H1 (cell line): ENCODE measurements around the gene TNNC1. TPM values are rescaled to one million over a fixed set of nuclear protein-coding genes. Genes with fewer than 3 reads are reported as not detected.

Experiments used
- CTCF ChIA-PET: fragments of 300-600 bp; sonication (Branson Sonifier 250); formaldehyde crosslinking; loops from one replicate; lab custom pipeline; 2021; ENCODE audit not compliant: partially characterized antibody; lab: Charles Lee
- POLR2A ChIA-PET: fragments of 300-600 bp; sonication (Branson Sonifier 250); formaldehyde crosslinking; loops from one replicate; lab custom pipeline; 2021; ENCODE audit warnings: inconsistent platforms; ENCODE audit not compliant: partially characterized antibody; lab: Charles Lee
- DNase-seq, 2 experiments: peaks; one replicate each; pipeline versions ENCODE4 v3.0.0 to v3.0.0-alpha.2; 2010 to 2022; ENCODE audit warnings: low spot score in 2 of 2, low read depth in 1 of 2, mixed read lengths in 1 of 2
- FAIRE-seq: peaks from 2 replicates; lab custom pipeline; 2011; peaks lifted over from hg19 to GRCh38; lab: Jason Lieb, UNC
- H2AFZ ChIP-seq: 2 replicates; pipeline ENCODE4 v1.8.1; 2012; ENCODE audit warnings: low read length, inconsistent platforms
- H2AK5ac ChIP-seq: 2 replicates; pipeline ENCODE4 v1.6.1; 2013; ENCODE audit warnings: low read depth, low read length
- H2BK120ac ChIP-seq: replicated peaks from 2 replicates; pipeline ENCODE3; 2013; ENCODE audit warnings: low read depth, low read length, inconsistent platforms
- H2BK12ac ChIP-seq: 2 replicates; pipeline ENCODE4 v1.6.1; 2013; ENCODE audit warnings: low read depth, low read length
- H2BK15ac ChIP-seq: 2 replicates; pipeline ENCODE4 v1.6.1; 2013; ENCODE audit warnings: low read length
- H2BK20ac ChIP-seq: 2 replicates; pipeline ENCODE4 v1.6.1; 2013; ENCODE audit warnings: low read length
- H2BK5ac ChIP-seq: 2 replicates; pipeline ENCODE4 v1.6.1; 2013; ENCODE audit warnings: low read depth, low read length
- H3K14ac ChIP-seq: 2 replicates; pipeline ENCODE4 v1.6.1; 2013; ENCODE audit warnings: inconsistent platforms; ENCODE audit not compliant: insufficient read length
- H3K18ac ChIP-seq: 2 replicates; pipeline ENCODE4 v1.6.1; 2013; ENCODE audit warnings: low read length; ENCODE audit errors: extremely low read depth
- H3K23ac ChIP-seq: 2 replicates; pipeline ENCODE4 v1.6.1; 2013; ENCODE audit warnings: inconsistent platforms; ENCODE audit not compliant: insufficient read length
- H3K23me2 ChIP-seq: 2 replicates; pipeline ENCODE4 v1.6.1; 2013; ENCODE audit warnings: low read depth, low read length
- H3K27ac ChIP-seq: 2 replicates; pipeline ENCODE4 v1.6.1; 2011; ENCODE audit warnings: low read depth, low read length, inconsistent platforms
- H3K27me3 ChIP-seq, 4 experiments: replicated peaks in 1 of 4; 1 replicate in 1 of 4; 2 replicates in 3 of 4; pipeline versions ENCODE4 v1.6.1 to v1.8.1; 2011 to 2013; ENCODE audit warnings: low read length in 3 of 4, mild to moderate bottlenecking in 3 of 4, inconsistent platforms in 2 of 4, mixed read lengths in 2 of 4, moderate library complexity in 1 of 4; ENCODE audit not compliant: control insufficient read depth in 3 of 4, insufficient read depth in 3 of 4; ENCODE audit errors: extremely low read depth in 1 of 4
- H3K36me3 ChIP-seq, 4 experiments: 2 replicates each; pipeline versions ENCODE4 v1.6.1 to v1.8.1; 2011 to 2013; ENCODE audit warnings: mild to moderate bottlenecking in 4 of 4, low read length in 3 of 4, moderate library complexity in 2 of 4, control low read depth in 1 of 4, inconsistent platforms in 1 of 4; ENCODE audit not compliant: insufficient read depth in 4 of 4, control insufficient read depth in 2 of 4
- H3K4ac ChIP-seq: replicated peaks from 2 replicates; pipeline ENCODE3; 2013; ENCODE audit warnings: low read length, low read depth, mixed read lengths, inconsistent platforms; ENCODE audit not compliant: insufficient read length
- H3K4me1 ChIP-seq, 4 experiments: replicated peaks in 1 of 4; 1 replicate in 1 of 4; 2 replicates in 3 of 4; pipeline versions ENCODE4 v1.6.1 to v1.8.1; 2011 to 2013; ENCODE audit warnings: low read length in 3 of 4, inconsistent platforms in 2 of 4, mixed read lengths in 1 of 4; ENCODE audit not compliant: insufficient read depth in 4 of 4, control insufficient read depth in 3 of 4
- H3K4me2 ChIP-seq, 2 experiments: 2 replicates each; pipeline versions ENCODE4 v1.6.1 to v1.8.1; 2011 to 2013; ENCODE audit warnings: low read depth in 2 of 2, low read length in 2 of 2, control low read depth in 1 of 2, inconsistent platforms in 1 of 2, mild to moderate bottlenecking in 1 of 2; ENCODE audit not compliant: insufficient read depth in 1 of 2
- H3K4me3 ChIP-seq, 4 experiments: fragments of 200-600, 300-600 bp in 1 of 4; sonication (generic), shearing (Covaris generic), sonication (Bioruptor Twin) in 1 of 4; 2 replicates each; pipeline versions ENCODE4 v1.5.1 to v1.8.1; 2011 to 2016; ENCODE audit warnings: low read length in 4 of 4, low read depth in 3 of 4, control low read depth in 2 of 4, inconsistent platforms in 2 of 4, mild to moderate bottlenecking in 2 of 4, mixed read lengths in 1 of 4, moderate library complexity in 1 of 4; ENCODE audit not compliant: insufficient read depth in 2 of 4; ENCODE audit errors: extremely low read depth in 1 of 4
- H3K56ac ChIP-seq: replicated peaks from 2 replicates; pipeline ENCODE3; 2013; ENCODE audit warnings: low read depth, mild to moderate bottlenecking, mixed read lengths, low read length, inconsistent platforms; ENCODE audit not compliant: insufficient read length
- H3K79me1 ChIP-seq: 2 replicates; pipeline ENCODE4 v1.6.1; 2013; ENCODE audit warnings: low read depth, low read length, control low read depth
- H3K79me2 ChIP-seq, 2 experiments: 2 replicates each; pipeline versions ENCODE4 v1.6.1 to v1.8.1; 2012 to 2013; ENCODE audit warnings: low read length in 2 of 2, mild to moderate bottlenecking in 2 of 2, inconsistent platforms in 1 of 2; ENCODE audit not compliant: insufficient read depth in 2 of 2, control insufficient read depth in 1 of 2
- H3K9ac ChIP-seq, 4 experiments: replicated peaks in 1 of 4; 1 replicate in 1 of 4; 2 replicates in 3 of 4; pipeline versions ENCODE4 v1.6.1 to v1.8.1; 2011 to 2013; ENCODE audit warnings: low read depth in 3 of 4, low read length in 3 of 4, control low read depth in 2 of 4, mild to moderate bottlenecking in 2 of 4, moderate library complexity in 2 of 4, inconsistent platforms in 1 of 4; ENCODE audit errors: extremely low read depth in 1 of 4
- H3K9me3 ChIP-seq, 2 experiments: 2 replicates each; pipeline versions ENCODE4 v1.6.1 to v1.8.1; 2012 to 2013; ENCODE audit warnings: mild to moderate bottlenecking in 2 of 2, moderate library complexity in 2 of 2, control low read depth in 1 of 2, inconsistent platforms in 1 of 2, low read depth in 1 of 2, low read length in 1 of 2, mixed read lengths in 1 of 2; ENCODE audit not compliant: insufficient read depth in 2 of 2
- H4K20me1 ChIP-seq, 2 experiments: replicated peaks in 1 of 2; 2 replicates each; pipeline versions ENCODE3 to v1.8.1; 2011 to 2013; ENCODE audit warnings: inconsistent platforms in 2 of 2, low read length in 2 of 2, mild to moderate bottlenecking in 1 of 2; ENCODE audit not compliant: insufficient read depth in 2 of 2, control insufficient read depth in 1 of 2
- H4K5ac ChIP-seq: 2 replicates; pipeline ENCODE4 v1.6.1; 2013; ENCODE audit warnings: low read length, low read depth, mixed read lengths, inconsistent platforms; ENCODE audit not compliant: insufficient read length
- H4K8ac ChIP-seq: 2 replicates; pipeline ENCODE4 v1.8.0; 2013; ENCODE audit warnings: mild to moderate bottlenecking, moderate library complexity, low read length, inconsistent platforms; ENCODE audit not compliant: insufficient read depth; ENCODE audit errors: extremely low read depth
- H4K91ac ChIP-seq: replicated peaks from 2 replicates; pipeline ENCODE3; 2013; ENCODE audit warnings: low read length, mixed read lengths, inconsistent platforms; ENCODE audit not compliant: insufficient read length
- BCL11A ChIP-seq, 2 experiments: IDR thresholded peaks; one replicate each; pipeline ENCODE4 v1.6.1; 2011; ENCODE audit warnings: low read depth in 2 of 2, low read length in 2 of 2, mild to moderate bottlenecking in 2 of 2
- BRCA1 ChIP-seq: IDR thresholded peaks from 2 replicates; pipeline ENCODE4 v1.6.1; 2012; ENCODE audit warnings: low read depth, low read length, improper control_type of control experiment
- KDM4A ChIP-seq: IDR thresholded peaks from one replicate; pipeline ENCODE4 v1.7.1; 2012; ENCODE audit warnings: low read depth, mild to moderate bottlenecking, moderate library complexity, low read length, inconsistent platforms; ENCODE audit not compliant: severe bottlenecking
- KDM5A ChIP-seq: fragments of 200-600 bp; IDR thresholded peaks from 2 replicates; pipeline ENCODE4 v1.7.1; 2012; ENCODE audit warnings: mild to moderate bottlenecking, low read length, inconsistent platforms, mixed read lengths
- RFX5 ChIP-seq: IDR thresholded peaks from 2 replicates; pipeline ENCODE4 v1.6.1; 2011; ENCODE audit warnings: low read depth, low read length, improper control_type of control experiment, borderline replicate concordance
- TBP ChIP-seq: IDR thresholded peaks from 2 replicates; pipeline ENCODE4 v1.6.1; 2011; ENCODE audit warnings: low read depth, low read length, improper control_type of control experiment
- YY1 ChIP-seq: IDR thresholded peaks from 2 replicates; pipeline ENCODE4 v1.6.1; 2011; ENCODE audit warnings: low read depth, mild to moderate bottlenecking, low read length
- WGBS, 2 experiments: shearing (Covaris generic) in 1 of 2; methylation state at CpG; one replicate each; pipeline versions ENCODE4 v1.1.6 to v1.1.7; 2013 to 2015; ENCODE audit warnings: low lambda C conversion rate in 2 of 2, mixed read lengths in 2 of 2, inconsistent platforms in 1 of 2, low coverage in 1 of 2, missing lambda C conversion rate in 1 of 2; ENCODE audit not compliant: insufficient replicate concordance in 2 of 2, insufficient coverage in 1 of 2, insufficient read length in 1 of 2; ENCODE audit errors: extremely low coverage in 1 of 2, missing lambda C conversion rate in 1 of 2; 5-methylcytosine and 5-hydroxymethylcytosine counted together
- polyA plus RNA-seq, 7 experiments: library from polyadenylated mRNA; depleted of rRNA in 3 of 7; stranded (reverse) in 5 of 7; unstranded in 2 of 7; fragments of >200 nt in 5 of 7; fragments of 200-250 nt in 2 of 7; gene quantifications; 1 replicate in 5 of 7; 2 replicates in 1 of 7; 4 replicates in 1 of 7; pipeline versions ENCODE4 v1.2.1 to v1.2.3, GENCODE V29; 2011 to 2013; ENCODE audit warnings: missing spikeins in 2 of 7, mixed read lengths in 2 of 7
- total RNA-seq: library from RNA; stranded (reverse); fragmentation: NEBNext Ultra II Directional; extraction: Animal tissue kit (Norgen Biotek cat#: 25700); gene quantifications from 2 replicates; pipeline ENCODE4 v1.2.1, GENCODE V29; 2021

The TNNC1 gene
- total and polyA plus RNA-seq, 2 of the 8 experiments (the other 6 are each of a cell fraction or from before 2014, with no cell fraction given): 5.8 to 16.4 TPM

DNA sequence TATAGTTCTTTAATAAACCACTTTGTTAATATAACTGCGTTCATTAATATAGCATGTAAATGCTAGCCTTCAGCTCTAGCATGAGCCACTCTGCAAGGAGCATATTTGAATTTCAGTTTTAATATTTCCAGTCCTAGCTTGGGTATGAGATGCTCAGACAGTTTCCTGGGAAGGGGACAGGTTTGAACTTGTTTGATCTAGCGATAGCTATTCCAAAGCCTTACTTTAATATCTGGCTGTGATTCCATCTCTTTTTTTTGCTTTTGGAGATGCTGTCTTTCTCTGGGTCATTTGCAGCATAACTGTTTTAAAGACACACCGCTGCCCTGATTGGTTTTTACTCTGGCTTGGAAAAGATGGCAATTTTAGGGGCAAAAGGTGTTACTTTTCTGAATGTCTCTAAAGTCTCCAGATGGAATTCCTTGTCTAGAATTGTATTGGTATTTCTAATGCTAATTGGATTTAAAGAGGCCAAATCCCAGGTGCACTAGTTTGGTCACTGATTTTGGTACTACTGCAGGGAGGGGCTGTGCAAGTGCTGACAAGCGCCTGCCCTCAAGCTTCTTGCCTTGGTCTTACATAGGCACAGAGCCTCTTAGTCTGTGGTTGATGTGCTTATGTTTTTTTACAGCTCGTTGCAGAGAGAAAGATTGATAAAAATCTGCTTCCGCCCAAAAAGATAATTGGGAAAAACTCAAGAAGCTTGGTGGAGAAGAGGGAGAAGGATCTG lies 4.4 kb upstream of the TNNC1 start:
- Histone ChIP-seq H2BK15ac (no peak overlapping the region), H2BK120ac (no peak overlapping the region), H3K4me3 (no peak overlapping the region), H4K91ac (no peak overlapping the region), H3K79me1 (no peaks in the 10 kb centered on the region; the same call in 1 of the 2 replicates), H3K4me2 (no peak overlapping the region), H4K5ac (no peak overlapping the region), H4K20me1 (no peaks in the 10 kb centered on the region), H2AK5ac (no peak overlapping the region), H3K4me1 (peaks cover 0 to 20% (median 8%) of the 10 kb centered on the region in 4 experiments; a peak in 6 of 7 replicates), H3K79me2 (peaks cover 0 to 28% of the 10 kb centered on the region in 2 experiments; a peak in 2 of 4 replicates), H3K23me2 (peaks cover 8% of the 10 kb centered on the region), H3K9me3 (no peaks in the 10 kb centered on the region), H3K9ac (no peak overlapping the region), H3K18ac (no peak overlapping the region), H3K4ac (no peak overlapping the region), H3K14ac (no peak overlapping the region), H2AFZ (no peak overlapping the region), H2BK5ac (no peak overlapping the region), H3K27me3 (no peaks in the 10 kb centered on the region), H3K56ac (no peak overlapping the region), H2BK20ac (no peak overlapping the region), H4K8ac (no peak overlapping the region), H2BK12ac (no peak overlapping the region), H3K23ac (no peak overlapping the region), H3K36me3 (peaks cover 14 to 42% (median 20%) of the 10 kb centered on the region in 4 experiments), H3K27ac (no peak overlapping the region)
- ChIA-PET POLR2A (interaction anchor here (1.2 to 2.5 kb wide), 4 partner anchors 10 to 60 kb away, joined by 4 to 7 read pairs (median 6); no protein-coding TSS in a partner anchor), CTCF (interaction anchor here (0.7 to 5.9 kb wide), 9 partner anchors 8 to 73 kb away, joined by 3 to 45 read pairs (median 3); partner anchors contain the start of gene SEMA3G)
- no peak for TF ChIP-seq BCL11A (IDR thresholded peaks at IDR 0.05; ENCODE audit: low read depth in 2 of 2, low read length in 2 of 2)
- TF ChIP-seq KDM4A: no peak
- TF ChIP-seq YY1: no peak
- no peak for TF ChIP-seq KDM5A
- no peak for TF ChIP-seq TBP
- no peak for TF ChIP-seq BRCA1
- no peak for TF ChIP-seq RFX5
- DNase-seq (no peak), FAIRE-seq (no peak)
- WGBS, 2 experiments: 76% methylated on average over 6 of the region's 6 CpGs; no CpG with 5 or more reads in 1 of the 2 experiments
